ES-I3 (cell line): Measurements from ENCODE around the gene CRACDL.

Experiments used
- H3K36me3 ChIP-seq: 2 replicates; pipeline ENCODE4 v1.6.1; 2013; ENCODE audit warnings: mild to moderate bottlenecking, low read length, control low read depth, moderate library complexity; ENCODE audit not compliant: insufficient read depth
- H3K4me1 ChIP-seq: 2 replicates; pipeline ENCODE4 v1.6.1; 2013; ENCODE audit warnings: mild to moderate bottlenecking, control low read depth, low read length; ENCODE audit not compliant: insufficient read depth
- H3K9ac ChIP-seq: 2 replicates; pipeline ENCODE4 v1.6.1; 2013; ENCODE audit warnings: low read depth, mild to moderate bottlenecking, low read length, moderate library complexity
- H3K9me3 ChIP-seq: 2 replicates; pipeline ENCODE4 v1.6.1; 2013; ENCODE audit warnings: mild to moderate bottlenecking, low read length, moderate library complexity; ENCODE audit not compliant: control insufficient read depth, insufficient read depth

The CRACDL gene

GRCh38 chr2:98875081-98875728 is 60.8 kb downstream of the CRACDL start:
- H3K9me3 ChIP-seq: no peaks in the 10 kb centered on the region
- no peaks in the 10 kb centered on the region for H3K4me1 ChIP-seq
- H3K9ac ChIP-seq: no peak overlapping the region

GRCh38 chr2:98874186-98874689 is 61.8 kb downstream of the CRACDL start:
- H3K4me1 ChIP-seq: no peaks in the 10 kb centered on the region
- H3K9me3 ChIP-seq: no peaks in the 10 kb centered on the region
- no peak overlapping the region for H3K9ac ChIP-seq
- no peaks in the 10 kb centered on the region for H3K36me3 ChIP-seq

More at GRCh38 chr2:98875081-98875728, 60.8 kb downstream of the CRACDL start:
- H3K36me3 ChIP-seq: no peaks in the 10 kb centered on the region

- H3K9ac ChIP-seq: no peak overlapping the region
- 0 out of 2 replicates have a peak, but pooled peaks cover 4% of the 10 kb centered on the region for H3K4me1 ChIP-seq
- no peaks in the 10 kb centered on the region for H3K36me3 ChIP-seq
- no peaks in the 10 kb centered on the region for H3K9me3 ChIP-seq
Observed at GRCh38 chr2:98872526-98872925, 63.5 kb downstream of the CRACDL start.

- no peaks in the 10 kb centered on the region for H3K36me3 ChIP-seq
- H3K9me3 ChIP-seq: no peaks in the 10 kb centered on the region
- 0 out of 2 replicates have a peak, but pooled peaks cover 4% of the 10 kb centered on the region for H3K4me1 ChIP-seq
- H3K9ac ChIP-seq: no peak overlapping the region
Observed at GRCh38 chr2:98871506-98871905, 64.5 kb downstream of the CRACDL start.

- Histone ChIP-seq H3K4me1 (0 out of 2 replicates have a peak, but pooled peaks cover 4% of the 10 kb centered on the region), H3K9me3 (no peaks in the 10 kb centered on the region), H3K9ac (no peak overlapping the region), H3K36me3 (no peaks in the 10 kb centered on the region)
Observed at GRCh38 chr2:98870516-98871158, 65.4 kb downstream of the CRACDL start.

- Histone ChIP-seq H3K9ac (no peak overlapping the region), H3K36me3 (no peaks in the 10 kb centered on the region), H3K9me3 (no peaks in the 10 kb centered on the region), H3K4me1 (0 out of 2 replicates have a peak, but pooled peaks cover 4% of the 10 kb centered on the region)
Observed at GRCh38 chr2:98869870-98870269, 66.2 kb downstream of the CRACDL start.

- H3K4me1 ChIP-seq: 0 out of 2 replicates have a peak, but pooled peaks cover 4% of the 10 kb centered on the region
- no peaks in the 10 kb centered on the region for H3K9me3 ChIP-seq
- no peak overlapping the region for H3K9ac ChIP-seq
- H3K36me3 ChIP-seq: no peaks in the 10 kb centered on the region
Observed at GRCh38 chr2:98869272-98869641, 66.8 kb downstream of the CRACDL start.

- no peak overlapping the region for H3K9ac ChIP-seq
Observed at GRCh38 chr2:98868548-98869271, 67.3 kb downstream of the CRACDL start.

GRCh38 chr2:98867539-98868309 is 68.3 kb downstream of the CRACDL start:
- Histone ChIP-seq H3K36me3 (no peaks in the 10 kb centered on the region), H3K9me3 (no peaks in the 10 kb centered on the region), H3K4me1 (0 out of 2 replicates have a peak, but pooled peaks cover 4% of the 10 kb centered on the region), H3K9ac (no peak overlapping the region)

More at GRCh38 chr2:98868548-98869271, 67.3 kb downstream of the CRACDL start:
- Histone ChIP-seq H3K9me3 (no peaks in the 10 kb centered on the region), H3K36me3 (no peaks in the 10 kb centered on the region), H3K4me1 (0 out of 2 replicates have a peak, but pooled peaks cover 4% of the 10 kb centered on the region)

- Histone ChIP-seq H3K4me1 (0 out of 2 replicates have a peak, but pooled peaks cover 4% of the 10 kb centered on the region), H3K36me3 (no peaks in the 10 kb centered on the region), H3K9me3 (no peaks in the 10 kb centered on the region), H3K9ac (no peak overlapping the region)
Observed at GRCh38 chr2:98866033-98866432, 70.0 kb downstream of the CRACDL start.

- Histone ChIP-seq H3K36me3 (no peaks in the 10 kb centered on the region), H3K4me1 (no peaks in the 10 kb centered on the region), H3K9ac (no peak overlapping the region), H3K9me3 (no peaks in the 10 kb centered on the region)
Observed at GRCh38 chr2:98861601-98862000, 74.4 kb downstream of the CRACDL start.

GRCh38 chr2:98859323-98859722 is 76.7 kb downstream of the CRACDL start:
- H3K36me3 ChIP-seq: no peaks in the 10 kb centered on the region
- no peak overlapping the region for H3K9ac ChIP-seq
- no peaks in the 10 kb centered on the region for H3K4me1 ChIP-seq
- no peaks in the 10 kb centered on the region for H3K9me3 ChIP-seq

- no peaks in the 10 kb centered on the region for H3K36me3 ChIP-seq
- H3K4me1 ChIP-seq: no peaks in the 10 kb centered on the region
- no peak overlapping the region for H3K9ac ChIP-seq
- H3K9me3 ChIP-seq: no peaks in the 10 kb centered on the region
Observed at GRCh38 chr2:98857001-98857400, 79.0 kb downstream of the CRACDL start.

- no peaks in the 10 kb centered on the region for H3K36me3 ChIP-seq
- H3K9ac ChIP-seq: no peak overlapping the region
- H3K9me3 ChIP-seq: no peaks in the 10 kb centered on the region
- H3K4me1 ChIP-seq: no peaks in the 10 kb centered on the region
Observed at GRCh38 chr2:98854682-98855081, 81.3 kb downstream of the CRACDL start.
